EL (cell line): ENCODE results near the gene KIF18B.

Experiments used
- DNase-seq: peaks from one replicate; pipeline ENCODE4 v3.0.0-alpha.2; 2016

KIF18B gene

GRCh38 chr17:44903012-44903685 lies 44.4 kb downstream of the KIF18B start:
- DNase-seq, result no peak

- DNase-seq, result no peak
Measured at GRCh38 chr17:44902135-44902760, 45.3 kb downstream of the KIF18B start.

- peak; percentile 85 for DNase-seq
Measured at GRCh38 chr17:44901411-44901921, 46.1 kb downstream of the KIF18B start.

GRCh38 chr17:44900894-44901293 lies 46.7 kb downstream of the KIF18B start:
- DNase-seq, result peak; percentile 83

- DNase-seq, result peak; percentile 88
Measured at GRCh38 chr17:44899074-44899782, 48.3 kb downstream of the KIF18B start, which contains the start of gene EFTUD2. Gene EFTUD2, minus strand, starts transcription at chr17:44899445. Its CDS starts 4,924 bp downstream, at chr17:44894521.

- no peak for DNase-seq
Measured at GRCh38 chr17:44898768-44899073, 48.9 kb downstream of the KIF18B start.

- DNase-seq, result no peak
Measured at GRCh38 chr17:44894642-44895041, 52.9 kb downstream of the KIF18B start.

- DNase-seq, result no peak
Measured at GRCh38 chr17:44892250-44892649, 55.3 kb downstream of the KIF18B start.

- DNase-seq, result no peak
Measured at GRCh38 chr17:44889003-44889402, 58.6 kb downstream of the KIF18B start.

- DNase-seq, result no peak
Measured at GRCh38 chr17:44887971-44888954, 59.3 kb downstream of the KIF18B start.

GRCh38 chr17:44887016-44887415 lies 60.6 kb downstream of the KIF18B start:
- no peak for DNase-seq

GRCh38 chr17:44884941-44885340 lies 62.6 kb downstream of the KIF18B start:
- DNase-seq, result no peak

- no peak for DNase-seq
Measured at GRCh38 chr17:44881145-44881544, 66.4 kb downstream of the KIF18B start.

- no peak for DNase-seq
Measured at GRCh38 chr17:44880062-44880461, 67.5 kb downstream of the KIF18B start.

GRCh38 chr17:44879376-44879775 lies 68.2 kb downstream of the KIF18B start:
- no peak for DNase-seq

- peak; percentile 47 for DNase-seq
Measured at GRCh38 chr17:44878627-44879221, 68.8 kb downstream of the KIF18B start.

GRCh38 chr17:44877121-44877520 lies 70.5 kb downstream of the KIF18B start:
- no peak for DNase-seq

GRCh38 chr17:44875761-44876160 lies 71.8 kb downstream of the KIF18B start:
- DNase-seq, result no peak
